Aorta (tissue), 5 donors: Measurements from ENCODE around the gene PCMTD2. TPM values are rescaled to one million over a fixed set of nuclear protein-coding genes. Genes with fewer than 3 reads are reported as not detected.
"Not testable (repeated sequence)": the region's sequence is repeated elsewhere in the genome, so short reads cannot be mapped to it uniquely, and the experiment has no call there.

Experiments
- ATAC-seq: fragments of 200-7000 bp; cut with Tn5 transposase; one replicate; pipeline ENCODE4 v1.9.1; 2022; ENCODE audit warnings: moderate library complexity; ENCODE audit not compliant: low FRiP score
- DNase-seq, 2 donors: peaks; one replicate each; pipeline ENCODE4 v3.0.0-alpha.2; 2020
- H3K27ac ChIP-seq, 2 donors: one replicate each; pipeline ENCODE4 v1.5.1; 2013; ENCODE audit warnings: low read length in 2 of 2, mild to moderate bottlenecking in 2 of 2, moderate library complexity in 2 of 2, control low read depth in 1 of 2, inconsistent platforms in 1 of 2, low read depth in 1 of 2
- H3K27me3 ChIP-seq, 2 donors: one replicate each; pipeline ENCODE4 v1.6.1; 2013; ENCODE audit warnings: control low read depth in 1 of 2, low read length in 1 of 2, mild to moderate bottlenecking in 1 of 2, moderate library complexity in 1 of 2; ENCODE audit not compliant: insufficient read depth in 2 of 2, control insufficient read depth in 1 of 2
- H3K36me3 ChIP-seq, 2 donors: one replicate each; pipeline ENCODE4 v1.6.1; 2013; ENCODE audit warnings: control low read depth in 1 of 2, low read length in 1 of 2, mild to moderate bottlenecking in 1 of 2; ENCODE audit not compliant: insufficient read depth in 2 of 2, control insufficient read depth in 1 of 2
- H3K4me1 ChIP-seq, 2 donors: one replicate each; pipeline ENCODE4 v1.6.1; 2013; ENCODE audit warnings: low read length in 2 of 2, control low read depth in 1 of 2, mild to moderate bottlenecking in 1 of 2, moderate library complexity in 1 of 2; ENCODE audit not compliant: insufficient read depth in 2 of 2, control insufficient read depth in 1 of 2
- H3K4me3 ChIP-seq, 2 donors: one replicate each; pipeline ENCODE4 v1.5.1; 2013; ENCODE audit warnings: low read length in 2 of 2, control low read depth in 1 of 2, mild to moderate bottlenecking in 1 of 2
- H3K9me3 ChIP-seq: one replicate; pipeline ENCODE4 v1.6.1; 2013; ENCODE audit warnings: mild to moderate bottlenecking, low read length; ENCODE audit not compliant: control insufficient read depth
- WGBS, 2 donors: extraction: QIAGEN DNeasy Blood & Tissue Kit; methylation state at CpG; one replicate each; pipeline ENCODE4 v1.1.7; 2013; 5-methylcytosine and 5-hydroxymethylcytosine counted together
- intact Hi-C, 2 donors: fragments of 100-400 bp; cut with DNase I; formaldehyde crosslinking; loops; one replicate each; pipeline versions ENCODE4 v1.14.2 to v1.15.0; 2022
- polyA plus RNA-seq, 2 donors: library from polyadenylated mRNA; stranded (reverse); fragments of 200-250 nt; gene quantifications; one replicate each; pipeline ENCODE4 v1.2.3, GENCODE V29; 2013
- total RNA-seq, 2 donors: library from RNA; stranded (reverse); fragmentation: NEBNext Ultra II Directional; extraction: Animal tissue kit (Norgen Biotek cat#: 25700); gene quantifications; one replicate each; pipeline ENCODE4 v1.2.1, GENCODE V29; 2021
- donor health status: healthy with polysubstance abuse.
- donor health status: Bipolar disorder and iron deficiency.
- donor health status: DM: no; HTN: no; CAD: no.
- donor health status: DM: no; HTN: no; CAD: no.
- donor health status: DM: yes; HTN: yes; CAD: no.

Gene PCMTD2
- total and polyA plus RNA-seq, 4 donors, result 14.9 to 71.4 (median 44.5) TPM

- DNase-seq, result peak; percentile 28 to 33
- ATAC-seq, H3K27me3 ChIP-seq, H3K36me3 ChIP-seq, H3K4me3 ChIP-seq, intact Hi-C loops, H3K27ac ChIP-seq, H3K9me3 ChIP-seq, H3K4me1 ChIP-seq: not testable (repeated sequence)
- WGBS, 2 donors, result 93 to 96% methylated on average over 7 to 17 of the region's 17 CpGs
Observed at GRCh38 chr20:64234921-64235565, 20.5 kb upstream of the PCMTD2 start.

GRCh38 chr20:64236137-64237088 lies 19.1 kb upstream of the PCMTD2 start:
- ATAC-seq, result no peak
- WGBS, 2 donors, result 89% methylated on average over 24 to 27 of the region's 27 CpGs
- H3K36me3 ChIP-seq, result no peaks in the 10 kb centered on the region

GRCh38 chr20:64237316-64237715 lies 18.2 kb upstream of the PCMTD2 start:
- H3K4me3 ChIP-seq, result no peak overlapping the region
- no peak overlapping the region for H3K27ac ChIP-seq
- no peaks in the 10 kb centered on the region for H3K4me1 ChIP-seq
- H3K27me3 ChIP-seq, result no peaks in the 10 kb centered on the region
- H3K9me3 ChIP-seq, result no peaks in the 10 kb centered on the region
- peak in 1 of 2 donors; percentile 66 for DNase-seq
- no peak for ATAC-seq
- 90% methylated on average over 17 of the region's 17 CpGs for WGBS, 2 donors
- intact Hi-C loops, result no loop called here
- no peaks in the 10 kb centered on the region for H3K36me3 ChIP-seq

More at GRCh38 chr20:64236137-64237088, 19.1 kb upstream of the PCMTD2 start:
- Histone ChIP-seq H3K4me1 (no peaks in the 10 kb centered on the region), H3K27me3 (no peaks in the 10 kb centered on the region), H3K27ac (no peak overlapping the region), H3K9me3 (no peaks in the 10 kb centered on the region), H3K4me3 (no peak overlapping the region)
- intact Hi-C loops, result no loop called here
- DNase-seq, result peak; percentile 14 to 41

- intact Hi-C loops, result no loop called here
- H3K27ac ChIP-seq, result no peak overlapping the region
- ATAC-seq (no peak), DNase-seq (peak in 1 of 2 donors; percentile 41)
- 65 to 67% methylated on average over 11 of the region's 11 CpGs for WGBS, 2 donors
- H3K9me3 ChIP-seq, result no peaks in the 10 kb centered on the region
- no peaks in the 10 kb centered on the region for H3K36me3 ChIP-seq
- H3K4me3 ChIP-seq, result no peak overlapping the region
- no peaks in the 10 kb centered on the region for H3K27me3 ChIP-seq
- H3K4me1 ChIP-seq, result no peaks in the 10 kb centered on the region
Observed at GRCh38 chr20:64238115-64238825, 17.3 kb upstream of the PCMTD2 start.

GRCh38 chr20:64238851-64239387 lies 16.6 kb upstream of the PCMTD2 start:
- H3K4me1 ChIP-seq, result no peaks in the 10 kb centered on the region
- intact Hi-C loops, result no loop called here
- H3K27me3 ChIP-seq, result no peaks in the 10 kb centered on the region
- H3K4me3 ChIP-seq, result no peak overlapping the region
- WGBS, 2 donors, result 68% methylated on average over 7 of the region's 7 CpGs
- no peak overlapping the region for H3K27ac ChIP-seq
- ATAC-seq (no peak), DNase-seq (peak in 1 of 2 donors; percentile 62)
- H3K9me3 ChIP-seq, result no peaks in the 10 kb centered on the region
- no peaks in the 10 kb centered on the region for H3K36me3 ChIP-seq

- Histone ChIP-seq H3K27me3 (no peaks in the 10 kb centered on the region), H3K9me3 (no peaks in the 10 kb centered on the region), H3K4me3 (no peak overlapping the region), H3K27ac (no peak overlapping the region), H3K4me1 (no peaks in the 10 kb centered on the region), H3K36me3 (no peaks in the 10 kb centered on the region)
- WGBS, 2 donors, result 90% methylated on average over 16 to 19 of the region's 19 CpGs
- intact Hi-C loops, result no loop called here
- ATAC-seq, result peak; percentile 50
- DNase-seq, result peak in 1 of 2 donors; percentile 51
Observed at GRCh38 chr20:64239449-64240242, 15.9 kb upstream of the PCMTD2 start.

GRCh38 chr20:64240243-64241015 lies 15.1 kb upstream of the PCMTD2 start:
- intact Hi-C loops, result no loop called here
- DNase-seq, result peak in 1 of 2 donors; percentile 72
- WGBS, 2 donors, result 83 to 86% methylated on average over 26 of the region's 26 CpGs

More at GRCh38 chr20:64240243-64241015, 15.1 kb upstream of the PCMTD2 start:
- no peaks in the 10 kb centered on the region for H3K36me3 ChIP-seq
- no peak overlapping the region for H3K4me3 ChIP-seq
- ATAC-seq, result no peak
- H3K27me3 ChIP-seq, result no peaks in the 10 kb centered on the region
- no peaks in the 10 kb centered on the region for H3K4me1 ChIP-seq
- no peaks in the 10 kb centered on the region for H3K9me3 ChIP-seq
- no peak overlapping the region for H3K27ac ChIP-seq
